Colonic mucosa (tissue), 4 donors: ENCODE measurements around the gene STUB1. TPM values are rescaled to one million over a fixed set of nuclear protein-coding genes. Genes with fewer than 3 reads are reported as not detected.

ENCODE experiments used
- DNase-seq: peaks from one replicate; pipeline ENCODE4 v3.0.0-alpha.2; 2020
- H3K27ac ChIP-seq: fragments of 200-600 bp; one replicate; pipeline ENCODE4 v1.8.0; 2021
- H3K27me3 ChIP-seq: fragments of 200-600 bp; one replicate; pipeline ENCODE4 v1.8.0; 2021
- H3K36me3 ChIP-seq: fragments of 200-600 bp; one replicate; pipeline ENCODE4 v1.8.0; 2021
- H3K4me1 ChIP-seq: fragments of 200-600 bp; one replicate; pipeline ENCODE4 v1.8.0; 2021; ENCODE audit warnings: mild to moderate bottlenecking
- H3K4me3 ChIP-seq: fragments of 200-600 bp; one replicate; pipeline ENCODE4 v1.8.0; 2021
- H3K9ac ChIP-seq, 2 donors: one replicate each; pipeline ENCODE4 v1.7.0; 2013; ENCODE audit warnings: control low read depth in 2 of 2, low read depth in 2 of 2, low read length in 2 of 2
- H3K9me3 ChIP-seq: fragments of 200-600 bp; one replicate; pipeline ENCODE4 v1.8.0; 2021
- CTCF ChIP-seq: fragments of 200-600 bp; IDR thresholded peaks from one replicate; pipeline ENCODE4 v1.8.0; 2022; ENCODE audit warnings: antibody characterized with exemption, mild to moderate bottlenecking
- intact Hi-C: fragments of 100-400 bp; cut with DNase I; formaldehyde crosslinking; loops from one replicate; pipeline ENCODE4 v1.14.1; 2022
- total RNA-seq, 2 donors: library from RNA; stranded (reverse); fragmentation: NEBNext Ultra II Directional in 1 of 2; extraction: Animal tissue kit (Norgen Biotek cat#: 25700) in 1 of 2; gene quantifications; one replicate each; pipeline ENCODE4 v1.2.1, GENCODE V29; 2021
- donor health status: healthy.
- donor health status: DM: no; HTN: no; CAD: no.
- donor health status: DM: no; HTN: no; CAD: no.

STUB1 gene
- total RNA-seq, 2 donors from 2014 or later, result 96.7 to 159 TPM

GRCh38 chr16:720990-721764 lies 41.0 kb downstream of the STUB1 start, which contains the start of gene ANTKMT:
Gene ANTKMT (plus strand): TSS chr16:721146. CDS start chr16:721275, 129 bp downstream.
- peaks cover 22% of the 10 kb centered on the region for H3K4me1 ChIP-seq
- H3K4me3 ChIP-seq, result peak within 1 kb of the TSS; percentile 72
- H3K36me3 ChIP-seq, result no peaks in the 10 kb centered on the region
- no peaks in the 10 kb centered on the region for H3K9me3 ChIP-seq
- TF ChIP-seq CTCF, result no peak
- H3K27me3 ChIP-seq, result no peaks in the 10 kb centered on the region
- peak within 1 kb of the TSS; percentile 84 for H3K27ac ChIP-seq
- intact Hi-C loops, result no loop called here
- peak within 1 kb of the TSS; percentile 85 to 99 for H3K9ac ChIP-seq
- DNase-seq, result peak; percentile 87

GRCh38 chr16:721765-722540 lies 41.7 kb downstream of the STUB1 start:
- Histone ChIP-seq H3K9me3 (no peaks in the 10 kb centered on the region), H3K4me3 (peak overlapping the region; percentile 72), H3K9ac (no peak overlapping the region), H3K27ac (peak overlapping the region; percentile 84), H3K27me3 (no peaks in the 10 kb centered on the region), H3K36me3 (no peaks in the 10 kb centered on the region), H3K4me1 (peaks cover 19% of the 10 kb centered on the region)
- no peak for DNase-seq
- no peak for TF ChIP-seq CTCF
- intact Hi-C loops, result no loop called here

GRCh38 chr16:722835-723633 lies 42.8 kb downstream of the STUB1 start:
- no peak for TF ChIP-seq CTCF
- H3K27me3 ChIP-seq, result peaks cover 9% of the 10 kb centered on the region
- no peaks in the 10 kb centered on the region for H3K36me3 ChIP-seq
- H3K4me1 ChIP-seq, result peaks cover 29% of the 10 kb centered on the region
- DNase-seq, result no peak
- H3K27ac ChIP-seq, result no peak overlapping the region
- no peak overlapping the region for H3K4me3 ChIP-seq
- no peaks in the 10 kb centered on the region for H3K9me3 ChIP-seq
- intact Hi-C loops, result no loop called here
- no peak overlapping the region for H3K9ac ChIP-seq

- Histone ChIP-seq H3K9ac (no peak overlapping the region), H3K4me1 (peaks cover 27% of the 10 kb centered on the region), H3K27me3 (peaks cover 9% of the 10 kb centered on the region), H3K27ac (no peak overlapping the region), H3K36me3 (no peaks in the 10 kb centered on the region), H3K4me3 (no peak overlapping the region), H3K9me3 (no peaks in the 10 kb centered on the region)
- DNase-seq, result no peak
- TF ChIP-seq CTCF, result no peak
- intact Hi-C loops, result no loop called here
Observed at GRCh38 chr16:723695-724094, 43.5 kb downstream of the STUB1 start.
